Kidney (tissue), 14 donors: ENCODE data around the gene GABRA4. TPM values are rescaled to one million over a fixed set of nuclear protein-coding genes. Genes with fewer than 3 reads are reported as not detected.

ENCODE experiments used
- DNase-seq, 5 donors: peaks; one replicate each; pipeline ENCODE4 v3.0.0-alpha.2; 2013 to 2020
- FAIRE-seq: peaks from 2 replicates; lab custom pipeline; 2012; peaks lifted over from hg19 to GRCh38; lab: Jason Lieb, UNC
- H3K27ac ChIP-seq, 2 donors: one replicate each; pipeline ENCODE4 v1.7.0; 2013; ENCODE audit warnings: low read depth in 2 of 2, low read length in 2 of 2, inconsistent platforms in 1 of 2
- H3K27me3 ChIP-seq: one replicate; pipeline ENCODE4 v1.7.1; 2013; ENCODE audit warnings: low read length, inconsistent platforms; ENCODE audit not compliant: control insufficient read depth, insufficient read depth
- H3K36me3 ChIP-seq, 3 donors: one replicate each; pipeline versions ENCODE4 v1.7.0 to v1.7.1; 2013; ENCODE audit warnings: low read length in 3 of 3, control low read depth in 1 of 3, inconsistent platforms in 1 of 3; ENCODE audit not compliant: insufficient read depth in 3 of 3, control insufficient read depth in 2 of 3
- H3K4me1 ChIP-seq, 3 donors: one replicate each; pipeline versions ENCODE4 v1.7.0 to v1.7.1; 2013; ENCODE audit warnings: low read length in 3 of 3, inconsistent platforms in 1 of 3, low read depth in 1 of 3; ENCODE audit not compliant: control insufficient read depth in 2 of 3, insufficient read depth in 2 of 3
- H3K4me3 ChIP-seq, 3 donors: one replicate each; pipeline versions ENCODE4 v1.7.0 to v1.8.1; 2013; ENCODE audit warnings: low read length in 3 of 3, control low read depth in 1 of 3, inconsistent platforms in 1 of 3
- H3K9ac ChIP-seq, 3 donors: one replicate each; pipeline versions ENCODE4 v1.7.0 to v1.7.1; 2013; ENCODE audit warnings: low read length in 3 of 3, control low read depth in 1 of 3, inconsistent platforms in 1 of 3
- H3K9me3 ChIP-seq, 3 donors: one replicate each; pipeline versions ENCODE4 v1.7.0 to v1.7.1; 2013; ENCODE audit warnings: low read length in 3 of 3, control low read depth in 1 of 3, inconsistent platforms in 1 of 3; ENCODE audit not compliant: control insufficient read depth in 2 of 3, insufficient read depth in 1 of 3
- CTCF ChIP-seq: IDR thresholded peaks from 3 replicates; pipeline ENCODE4 v1.5.1; 2012; ENCODE audit warnings: mild to moderate bottlenecking, moderate library complexity, borderline replicate concordance; ENCODE audit not compliant: insufficient read depth; ENCODE audit errors: extremely low read depth
- intact Hi-C: fragments of 100-400 bp; cut with DNase I; formaldehyde crosslinking; loops from one replicate; pipeline ENCODE4 v1.11.1; 2022
- polyA plus RNA-seq: library from polyadenylated mRNA; stranded (reverse); fragments of 350-450 nt; fragmentation: Illumina TruSeq; extraction: RNeasy Lipid Tissue Mini Kit (QIAGEN cat#74804); gene quantifications from one replicate; pipeline ENCODE4 v1.2.3, GENCODE V29; 2014; ENCODE audit warnings: low read depth, low replicate concordance; ENCODE audit not compliant: insufficient read depth
- total RNA-seq: library from RNA; stranded (reverse); fragmentation: NEBNext Ultra II Directional; extraction: Animal tissue kit (Norgen Biotek cat#: 25700); gene quantifications from one replicate; pipeline ENCODE4 v1.2.1, GENCODE V29; 2021
- donor health status: control.
- donor health status: control.
- donor health status: control.
- donor health status: control.
- donor health status: control.
- donor health status: DM: yes; HTN: yes; CAD: no.
- donor health status: Normal renal cell carcinoma (clear cell type).

The GABRA4 gene
- total and polyA plus RNA-seq, 2 donors from 2014 or later = 0.17 to 0.19 TPM

- no peak for TF ChIP-seq CTCF
- Histone ChIP-seq H3K36me3 (no peaks in the 10 kb centered on the region), H3K4me3 (no peak within 1 kb of the TSS), H3K27ac (no peak within 1 kb of the TSS), H3K27me3 (no peaks in the 10 kb centered on the region), H3K9ac (no peak within 1 kb of the TSS), H3K4me1 (no peaks in the 10 kb centered on the region), H3K9me3 (no peaks in the 10 kb centered on the region)
- no peak for DNase-seq
- no peak for FAIRE-seq
- intact Hi-C loops = no loop called here
Measured at GRCh38 chr4:46909078-46909477, 84.3 kb downstream of the GABRA4 start, which contains the start of gene COX7B2. COX7B2 (minus strand) TSS chr4:46909245; CDS start chr4:46735192, 174,053 bp downstream.

- intact Hi-C loops = no loop called here
Measured at GRCh38 chr4:46908148-46908547, 85.2 kb downstream of the GABRA4 start.

DNA sequence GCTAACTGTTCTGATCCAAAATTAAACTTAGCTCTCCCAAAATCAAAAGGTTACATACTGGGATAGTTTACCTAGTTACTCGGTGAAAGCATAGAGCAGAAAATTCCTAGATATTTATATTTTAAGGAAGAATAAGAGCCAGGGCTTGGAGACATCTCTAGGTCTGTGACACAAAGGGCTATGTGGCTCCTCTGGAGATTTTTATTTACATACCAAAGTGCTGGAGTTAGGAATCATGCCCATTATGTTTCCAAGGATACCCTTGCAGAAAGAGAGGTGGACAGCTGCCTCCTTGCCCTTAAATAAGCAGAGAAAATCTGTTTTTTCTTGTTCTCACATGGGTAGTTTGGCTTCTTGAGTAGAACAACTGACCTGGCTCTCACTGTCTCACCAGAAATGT, 93.3 kb downstream of the GABRA4 start:
- Histone ChIP-seq H3K9ac (no peak overlapping the region), H3K27ac (no peak overlapping the region), H3K36me3 (no peaks in the 10 kb centered on the region), H3K9me3 (no peaks in the 10 kb centered on the region), H3K27me3 (no peaks in the 10 kb centered on the region), H3K4me3 (no peak overlapping the region), H3K4me1 (no peaks in the 10 kb centered on the region)
- no peak for TF ChIP-seq CTCF
- intact Hi-C loops = no loop called here
- DNase-seq (no peak), FAIRE-seq (no peak)

More at GRCh38 chr4:46908148-46908547, 85.2 kb downstream of the GABRA4 start:
- Histone ChIP-seq H3K36me3 (no peaks in the 10 kb centered on the region), H3K4me3 (no peak overlapping the region), H3K9ac (no peak overlapping the region), H3K27ac (no peak overlapping the region), H3K4me1 (no peaks in the 10 kb centered on the region), H3K9me3 (no peaks in the 10 kb centered on the region), H3K27me3 (no peaks in the 10 kb centered on the region)
- TF ChIP-seq CTCF = no peak
- FAIRE-seq (no peak), DNase-seq (no peak)

DNA sequence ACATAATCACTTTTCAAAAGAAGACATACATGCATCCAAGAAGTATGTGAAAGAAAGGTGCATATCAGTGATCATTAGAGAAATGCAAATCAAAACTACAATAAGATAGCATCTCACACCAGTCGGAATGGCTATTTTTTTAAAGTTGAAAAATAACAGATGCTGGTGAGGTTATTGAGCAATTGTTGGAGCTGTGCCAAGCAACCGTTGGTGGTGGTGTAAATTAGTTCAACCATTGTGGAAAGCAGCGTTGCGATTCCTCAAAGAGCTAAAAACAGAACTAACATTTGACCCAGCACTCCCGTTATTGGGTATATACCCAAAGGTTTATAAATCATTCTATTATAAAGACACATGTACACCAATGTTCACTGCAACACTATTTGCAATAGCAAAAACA, 98.6 kb downstream of the GABRA4 start:
- Histone ChIP-seq H3K27me3 (no peaks in the 10 kb centered on the region), H3K4me1 (no peaks in the 10 kb centered on the region), H3K9ac (no peak overlapping the region), H3K27ac (no peak overlapping the region), H3K4me3 (no peak overlapping the region), H3K9me3 (no peaks in the 10 kb centered on the region), H3K36me3 (no peaks in the 10 kb centered on the region)
- intact Hi-C loops = no loop called here
- no peak for DNase-seq
- no peak for TF ChIP-seq CTCF
- no peak for FAIRE-seq
